ENCODE measurements around the gene PSMG3.

DNA sequence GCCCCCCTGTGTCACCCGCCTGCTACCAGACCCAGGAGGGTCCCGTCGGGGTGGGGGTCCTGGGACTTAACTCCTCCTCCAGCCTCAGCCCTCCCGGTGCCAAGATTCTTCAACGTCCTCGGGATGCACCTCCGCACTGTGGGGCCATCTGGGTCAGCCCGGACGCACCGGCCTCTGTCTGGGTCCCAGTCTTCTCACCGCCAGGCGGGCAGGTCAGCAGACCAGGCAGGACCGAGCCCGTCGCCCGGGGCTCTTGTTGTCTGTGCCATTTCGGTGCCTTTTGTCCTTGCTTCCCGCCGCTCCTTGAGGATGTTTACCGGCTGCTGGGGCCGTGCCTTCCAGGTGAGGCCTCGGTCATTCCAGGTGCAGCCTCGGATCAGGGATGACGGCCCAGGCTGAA, 32.1 kb upstream of the PSMG3 start:
- TF ChIP-seq, protein P1, sequence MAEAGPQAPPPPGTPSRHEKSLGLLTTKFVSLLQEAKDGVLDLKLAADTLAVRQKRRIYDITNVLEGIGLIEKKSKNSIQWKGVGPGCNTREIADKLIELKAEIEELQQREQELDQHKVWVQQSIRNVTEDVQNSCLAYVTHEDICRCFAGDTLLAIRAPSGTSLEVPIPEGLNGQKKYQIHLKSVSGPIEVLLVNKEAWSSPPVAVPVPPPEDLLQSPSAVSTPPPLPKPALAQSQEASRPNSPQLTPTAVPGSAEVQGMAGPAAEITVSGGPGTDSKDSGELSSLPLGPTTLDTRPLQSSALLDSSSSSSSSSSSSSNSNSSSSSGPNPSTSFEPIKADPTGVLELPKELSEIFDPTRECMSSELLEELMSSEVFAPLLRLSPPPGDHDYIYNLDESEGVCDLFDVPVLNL (CRISPR knock-in tag; IDR thresholded peaks at IDR 0.05; ENCODE audit: borderline replicate concordance, low read depth), result no peak
- TF ChIP-seq, protein P2, sequence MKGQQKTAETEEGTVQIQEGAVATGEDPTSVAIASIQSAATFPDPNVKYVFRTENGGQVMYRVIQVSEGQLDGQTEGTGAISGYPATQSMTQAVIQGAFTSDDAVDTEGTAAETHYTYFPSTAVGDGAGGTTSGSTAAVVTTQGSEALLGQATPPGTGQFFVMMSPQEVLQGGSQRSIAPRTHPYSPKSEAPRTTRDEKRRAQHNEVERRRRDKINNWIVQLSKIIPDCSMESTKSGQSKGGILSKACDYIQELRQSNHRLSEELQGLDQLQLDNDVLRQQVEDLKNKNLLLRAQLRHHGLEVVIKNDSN (CRISPR knock-in tag; IDR thresholded peaks at IDR 0.05), result no peak
- TF ChIP-seq JUN (CRISPR knock-in tag; IDR thresholded peaks at IDR 0.05), result no peak
- TF ChIP-seq TP53 (CRISPR knock-in tag; IDR thresholded peaks at IDR 0.05), result no peak
- TF ChIP-seq, protein P3, sequence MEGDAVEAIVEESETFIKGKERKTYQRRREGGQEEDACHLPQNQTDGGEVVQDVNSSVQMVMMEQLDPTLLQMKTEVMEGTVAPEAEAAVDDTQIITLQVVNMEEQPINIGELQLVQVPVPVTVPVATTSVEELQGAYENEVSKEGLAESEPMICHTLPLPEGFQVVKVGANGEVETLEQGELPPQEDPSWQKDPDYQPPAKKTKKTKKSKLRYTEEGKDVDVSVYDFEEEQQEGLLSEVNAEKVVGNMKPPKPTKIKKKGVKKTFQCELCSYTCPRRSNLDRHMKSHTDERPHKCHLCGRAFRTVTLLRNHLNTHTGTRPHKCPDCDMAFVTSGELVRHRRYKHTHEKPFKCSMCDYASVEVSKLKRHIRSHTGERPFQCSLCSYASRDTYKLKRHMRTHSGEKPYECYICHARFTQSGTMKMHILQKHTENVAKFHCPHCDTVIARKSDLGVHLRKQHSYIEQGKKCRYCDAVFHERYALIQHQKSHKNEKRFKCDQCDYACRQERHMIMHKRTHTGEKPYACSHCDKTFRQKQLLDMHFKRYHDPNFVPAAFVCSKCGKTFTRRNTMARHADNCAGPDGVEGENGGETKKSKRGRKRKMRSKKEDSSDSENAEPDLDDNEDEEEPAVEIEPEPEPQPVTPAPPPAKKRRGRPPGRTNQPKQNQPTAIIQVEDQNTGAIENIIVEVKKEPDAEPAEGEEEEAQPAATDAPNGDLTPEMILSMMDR (IDR thresholded peaks at IDR 0.05), result no peak
- TF ChIP-seq, protein P4, sequence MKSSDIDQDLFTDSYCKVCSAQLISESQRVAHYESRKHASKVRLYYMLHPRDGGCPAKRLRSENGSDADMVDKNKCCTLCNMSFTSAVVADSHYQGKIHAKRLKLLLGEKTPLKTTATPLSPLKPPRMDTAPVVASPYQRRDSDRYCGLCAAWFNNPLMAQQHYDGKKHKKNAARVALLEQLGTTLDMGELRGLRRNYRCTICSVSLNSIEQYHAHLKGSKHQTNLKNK (CRISPR knock-in tag; IDR thresholded peaks at IDR 0.05), result no peak
